Stomach smooth muscle (tissue), 2 donors: ENCODE results near the gene MYL5.

Experiments
- H3K27ac ChIP-seq: one replicate; pipeline ENCODE4 v1.7.0; 2013; ENCODE audit warnings: mild to moderate bottlenecking, low read length, inconsistent platforms
- H3K27me3 ChIP-seq, 2 donors: one replicate each; pipeline ENCODE4 v1.7.0; 2013; ENCODE audit warnings: low read length in 2 of 2; ENCODE audit not compliant: insufficient read depth in 2 of 2, control insufficient read depth in 1 of 2
- H3K36me3 ChIP-seq, 2 donors: one replicate each; pipeline ENCODE4 v1.7.0; 2013; ENCODE audit warnings: low read length in 2 of 2; ENCODE audit not compliant: control insufficient read depth in 2 of 2, insufficient read depth in 2 of 2
- H3K4me1 ChIP-seq: one replicate; pipeline ENCODE4 v1.7.0; 2013; ENCODE audit warnings: low read length; ENCODE audit not compliant: control insufficient read depth, insufficient read depth
- H3K4me3 ChIP-seq, 2 donors: one replicate each; pipeline ENCODE4 v1.7.0; 2013; ENCODE audit warnings: low read length in 2 of 2
- H3K9ac ChIP-seq, 2 donors: one replicate each; pipeline ENCODE4 v1.7.0; 2013; ENCODE audit warnings: low read length in 2 of 2, mild to moderate bottlenecking in 1 of 2
- H3K9me3 ChIP-seq, 2 donors: one replicate each; pipeline ENCODE4 v1.7.0; 2013; ENCODE audit warnings: low read length in 2 of 2; ENCODE audit not compliant: control insufficient read depth in 2 of 2
- donor health status: healthy.
- donor health status: Pancreatic carcinoma.

The MYL5 gene

DNA sequence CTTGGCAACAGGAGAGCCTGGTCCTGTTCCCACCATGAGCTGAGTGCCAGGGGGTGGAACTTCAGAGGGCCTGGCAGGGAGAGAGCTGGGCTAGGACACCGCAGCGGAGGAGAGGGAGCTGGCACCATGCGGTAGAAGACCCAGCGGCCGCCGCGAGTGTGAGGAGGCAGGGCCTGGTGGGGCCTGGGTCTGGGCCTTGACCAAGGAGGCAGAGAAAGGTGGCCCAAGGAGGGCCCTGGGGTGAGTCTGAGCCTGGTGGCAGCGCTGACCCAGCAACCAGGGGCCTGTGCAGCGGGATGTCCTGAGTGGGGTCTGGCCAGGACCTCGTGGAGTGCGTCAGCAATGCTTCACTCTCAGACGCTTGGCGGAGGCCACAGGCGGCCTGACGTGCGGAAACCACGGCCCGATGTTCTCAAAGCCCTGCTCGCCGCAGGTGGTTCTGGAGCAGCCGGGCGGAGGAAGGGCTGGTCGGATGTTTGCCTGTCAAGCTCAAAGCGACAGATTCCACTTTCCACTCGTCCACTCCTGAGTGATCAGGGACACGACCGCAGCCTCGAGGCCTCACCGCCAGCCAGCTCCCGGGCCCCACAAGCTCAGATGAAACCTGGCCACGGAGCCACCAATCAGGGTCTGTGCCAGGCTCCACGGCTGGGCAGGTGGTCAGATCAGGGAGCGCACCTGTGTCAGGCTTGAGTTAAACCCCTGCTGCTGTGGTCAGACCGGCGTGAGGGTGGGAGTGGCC lies 21.1 kb upstream of the MYL5 start:
- H3K9ac ChIP-seq = no peak overlapping the region
- no peaks in the 10 kb centered on the region for H3K9me3 ChIP-seq
- H3K4me3 ChIP-seq = no peak overlapping the region
- H3K36me3 ChIP-seq = no peaks in the 10 kb centered on the region
- peaks cover 21 to 28% of the 10 kb centered on the region in 2 donors for H3K27me3 ChIP-seq
- H3K4me1 ChIP-seq = no peaks in the 10 kb centered on the region
- H3K27ac ChIP-seq = no peak overlapping the region

DNA sequence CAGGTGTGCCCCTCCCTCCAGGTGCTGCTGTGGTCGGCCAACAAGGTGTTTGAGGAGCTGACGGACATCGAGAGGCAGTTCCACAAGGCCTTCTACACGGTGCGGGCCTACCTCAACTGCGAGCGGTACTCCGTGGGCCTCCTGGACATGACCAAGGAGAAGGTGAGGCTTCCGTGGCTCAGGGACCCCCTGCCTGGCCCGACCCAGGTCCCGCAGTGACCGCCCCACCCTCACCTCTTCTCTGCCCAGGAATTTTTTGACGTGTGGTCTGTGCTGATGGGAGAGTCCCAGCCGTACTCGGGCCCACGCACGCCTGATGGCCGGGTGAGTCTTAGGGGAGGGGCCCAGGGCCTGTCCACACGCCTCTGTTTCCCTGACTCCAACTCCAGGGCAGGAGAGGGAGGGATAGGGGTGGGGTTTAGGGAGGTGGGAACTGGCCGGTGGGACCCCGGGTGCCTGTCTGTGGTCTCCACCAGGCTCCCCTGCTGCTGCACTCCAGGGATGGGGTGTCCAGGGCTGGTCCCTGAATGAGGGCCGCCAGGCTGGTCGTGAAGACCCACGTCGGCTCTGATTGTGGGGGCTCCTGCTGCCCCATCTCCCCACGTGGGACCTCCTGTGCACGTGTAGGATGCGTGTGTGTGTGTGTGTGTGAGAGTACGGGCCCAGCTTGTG lies 20.4 kb upstream of the MYL5 start:
- no peaks in the 10 kb centered on the region for H3K9me3 ChIP-seq
- H3K36me3 ChIP-seq = no peaks in the 10 kb centered on the region
- peaks cover 16 to 23% of the 10 kb centered on the region in 2 donors for H3K27me3 ChIP-seq
- no peak overlapping the region for H3K4me3 ChIP-seq
- H3K9ac ChIP-seq = no peak overlapping the region
- H3K27ac ChIP-seq = no peak overlapping the region
- no peaks in the 10 kb centered on the region for H3K4me1 ChIP-seq

DNA sequence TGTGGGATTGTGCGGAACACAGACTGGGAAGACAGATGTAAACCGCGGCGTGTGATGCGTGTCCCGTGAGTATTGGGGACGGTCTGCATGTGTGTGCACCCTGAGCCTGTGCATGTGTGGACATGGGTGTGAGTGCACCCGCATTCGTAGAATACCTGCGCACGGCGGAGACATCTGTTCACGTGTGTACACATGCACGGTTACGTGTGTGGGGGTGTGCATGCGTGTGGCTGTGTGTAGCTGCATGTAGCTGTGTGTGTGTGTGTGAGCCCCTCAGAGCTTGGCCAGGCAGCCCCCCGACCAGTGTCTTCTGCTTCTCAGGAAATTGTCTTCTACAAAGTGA lies 19.9 kb upstream of the MYL5 start:
- Histone ChIP-seq H3K27me3 (peaks cover 13 to 20% of the 10 kb centered on the region in 2 donors), H3K9me3 (no peaks in the 10 kb centered on the region), H3K4me1 (no peaks in the 10 kb centered on the region), H3K4me3 (no peak overlapping the region), H3K27ac (no peak overlapping the region), H3K9ac (no peak overlapping the region), H3K36me3 (no peaks in the 10 kb centered on the region)

DNA sequence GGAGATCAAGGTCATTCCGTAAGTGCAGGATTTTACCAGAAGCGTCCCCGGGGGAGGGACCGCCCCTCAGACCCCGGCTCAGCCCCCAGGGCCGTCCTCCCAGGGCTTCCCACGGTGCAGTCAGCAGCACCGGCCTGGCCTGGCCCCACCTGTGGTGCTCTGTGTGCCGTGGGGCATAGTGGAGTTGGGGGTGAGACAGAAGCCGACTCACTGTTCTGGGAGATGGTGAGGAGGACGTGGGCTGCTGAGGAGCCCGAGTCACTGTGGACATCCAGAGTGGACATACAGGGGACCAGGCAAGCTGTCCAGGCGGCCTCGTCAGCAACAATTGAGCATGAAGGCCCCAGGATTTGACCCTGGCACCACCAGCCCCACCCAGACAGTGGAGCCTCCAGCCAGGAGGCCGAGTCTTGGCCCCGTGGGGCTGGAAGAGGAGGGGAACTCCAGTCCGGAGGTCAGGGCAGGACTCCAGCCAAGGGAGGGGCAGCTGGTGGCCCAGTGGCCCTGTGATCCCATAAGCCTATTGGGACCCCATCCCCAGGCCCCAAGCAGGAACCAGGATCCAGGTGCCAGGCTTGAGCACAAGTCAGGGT lies 19.4 kb upstream of the MYL5 start:
- H3K9ac ChIP-seq = no peak overlapping the region
- no peaks in the 10 kb centered on the region for H3K36me3 ChIP-seq
- H3K4me3 ChIP-seq = no peak overlapping the region
- H3K4me1 ChIP-seq = no peaks in the 10 kb centered on the region
- H3K27ac ChIP-seq = no peak overlapping the region
- H3K9me3 ChIP-seq = no peaks in the 10 kb centered on the region
- H3K27me3 ChIP-seq = peaks cover 8 to 18% of the 10 kb centered on the region in 2 donors

DNA sequence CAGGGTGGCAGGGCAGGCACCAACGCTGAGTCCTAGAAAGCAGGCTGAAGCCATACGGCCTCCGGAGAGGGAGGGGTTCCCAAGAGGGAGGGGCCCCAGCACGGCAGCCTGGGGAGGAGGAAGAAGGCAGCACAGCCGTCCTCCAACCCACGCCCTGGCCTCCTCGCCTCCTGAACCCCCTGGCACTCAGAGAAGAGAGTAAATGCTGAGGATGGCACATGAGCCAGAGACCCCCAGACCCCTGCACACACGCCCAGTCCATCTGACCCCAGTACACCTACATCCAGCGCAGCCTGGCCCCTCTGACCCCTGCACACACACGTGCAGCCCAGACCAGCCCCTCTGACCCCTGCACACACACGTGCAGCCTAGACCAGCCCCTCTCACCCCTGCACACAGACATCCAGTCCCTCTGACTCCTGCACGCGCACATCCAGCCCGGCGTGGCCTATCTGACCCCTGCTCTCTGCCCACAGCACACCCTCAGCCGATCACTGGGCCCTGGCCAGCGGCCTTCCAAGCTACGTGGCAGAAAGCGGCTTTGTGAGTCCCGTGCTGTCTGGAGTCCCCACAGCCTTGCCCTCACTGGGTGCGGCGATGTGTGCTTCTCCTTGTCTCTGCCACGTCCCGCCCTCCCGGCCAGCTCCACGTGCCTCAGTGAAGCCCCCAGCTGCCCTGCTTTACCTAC lies 18.7 kb upstream of the MYL5 start:
- no peak overlapping the region for H3K9ac ChIP-seq
- H3K27ac ChIP-seq = no peak overlapping the region
- H3K9me3 ChIP-seq = no peaks in the 10 kb centered on the region
- H3K4me1 ChIP-seq = no peaks in the 10 kb centered on the region
- H3K27me3 ChIP-seq = peaks cover 4 to 11% of the 10 kb centered on the region in 2 donors
- H3K4me3 ChIP-seq = no peak overlapping the region
- H3K36me3 ChIP-seq = no peaks in the 10 kb centered on the region

DNA sequence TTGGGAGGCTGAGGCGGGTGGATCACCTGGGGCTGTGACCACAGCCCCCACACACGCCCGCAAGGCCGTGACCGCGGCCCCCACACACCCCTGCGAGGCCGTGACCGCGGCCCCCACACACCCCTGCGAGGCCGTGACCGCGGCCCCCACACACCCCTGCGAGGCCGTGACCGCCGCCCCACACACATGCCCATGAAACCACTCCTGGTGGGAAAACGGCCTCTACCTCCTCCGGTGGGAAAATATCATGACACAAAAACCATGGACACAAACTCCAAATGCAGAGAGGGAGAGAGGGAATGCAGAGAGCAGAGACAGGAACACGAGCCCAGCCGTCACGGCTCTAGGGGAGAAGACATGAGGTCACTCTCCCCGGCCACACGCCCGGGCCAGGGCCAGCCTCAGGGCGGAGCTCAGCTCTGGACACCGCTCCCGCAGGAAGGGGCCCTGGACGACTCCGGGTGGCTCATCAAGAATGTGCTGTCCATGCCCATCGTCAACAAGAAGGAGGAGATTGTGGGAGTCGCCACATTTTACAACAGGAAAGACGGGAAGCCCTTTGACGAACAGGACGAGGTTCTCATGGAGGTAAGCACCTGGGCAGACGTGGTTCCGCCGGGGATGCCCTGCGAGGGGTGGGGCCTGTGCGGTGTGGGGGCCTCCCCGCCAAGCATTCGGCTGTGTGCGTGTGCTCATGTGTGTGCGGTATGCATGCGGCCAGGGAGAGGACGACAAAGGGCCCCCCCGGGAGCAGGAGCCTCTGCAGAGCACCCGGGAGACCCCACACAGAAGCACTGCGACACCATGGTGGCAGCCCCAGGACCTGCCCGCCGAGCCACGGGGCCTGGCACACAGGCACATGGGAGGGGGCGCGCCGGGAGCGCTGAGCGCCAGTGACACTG lies 17.7 kb upstream of the MYL5 start:
- H3K9ac ChIP-seq = no peak overlapping the region
- no peaks in the 10 kb centered on the region for H3K36me3 ChIP-seq
- peaks cover 0 to 8% of the 10 kb centered on the region in 2 donors for H3K27me3 ChIP-seq
- no peak overlapping the region for H3K27ac ChIP-seq
- no peak overlapping the region for H3K4me3 ChIP-seq
- no peaks in the 10 kb centered on the region for H3K4me1 ChIP-seq
- no peaks in the 10 kb centered on the region for H3K9me3 ChIP-seq

DNA sequence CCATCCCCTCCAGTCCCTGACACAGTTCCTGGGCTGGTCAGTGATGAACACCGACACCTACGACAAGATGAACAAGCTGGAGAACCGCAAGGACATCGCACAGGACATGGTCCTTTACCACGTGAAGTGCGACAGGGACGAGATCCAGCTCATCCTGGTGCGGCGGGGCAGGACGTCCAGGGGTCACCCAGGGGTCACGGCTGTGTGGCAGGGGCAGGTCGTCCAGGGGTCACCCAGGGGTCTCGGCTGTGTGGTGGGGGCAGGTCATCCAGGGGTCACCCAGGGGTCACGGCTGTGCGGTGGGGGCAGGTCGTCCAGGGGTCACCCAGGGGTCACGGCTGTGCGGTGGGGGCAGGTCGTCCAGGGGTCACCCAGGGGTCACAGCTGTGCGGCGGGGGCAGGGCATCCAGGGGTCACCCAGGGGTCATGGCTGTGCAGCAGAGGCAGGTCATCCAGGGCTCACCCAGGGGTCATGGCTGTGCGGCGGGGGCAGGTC lies 17.0 kb upstream of the MYL5 start:
- Histone ChIP-seq H3K4me1 (no peaks in the 10 kb centered on the region), H3K9ac (no peak overlapping the region), H3K36me3 (no peaks in the 10 kb centered on the region), H3K27ac (no peak overlapping the region), H3K4me3 (no peak overlapping the region), H3K9me3 (no peaks in the 10 kb centered on the region), H3K27me3 (peaks cover 0 to 7% of the 10 kb centered on the region in 2 donors)

DNA sequence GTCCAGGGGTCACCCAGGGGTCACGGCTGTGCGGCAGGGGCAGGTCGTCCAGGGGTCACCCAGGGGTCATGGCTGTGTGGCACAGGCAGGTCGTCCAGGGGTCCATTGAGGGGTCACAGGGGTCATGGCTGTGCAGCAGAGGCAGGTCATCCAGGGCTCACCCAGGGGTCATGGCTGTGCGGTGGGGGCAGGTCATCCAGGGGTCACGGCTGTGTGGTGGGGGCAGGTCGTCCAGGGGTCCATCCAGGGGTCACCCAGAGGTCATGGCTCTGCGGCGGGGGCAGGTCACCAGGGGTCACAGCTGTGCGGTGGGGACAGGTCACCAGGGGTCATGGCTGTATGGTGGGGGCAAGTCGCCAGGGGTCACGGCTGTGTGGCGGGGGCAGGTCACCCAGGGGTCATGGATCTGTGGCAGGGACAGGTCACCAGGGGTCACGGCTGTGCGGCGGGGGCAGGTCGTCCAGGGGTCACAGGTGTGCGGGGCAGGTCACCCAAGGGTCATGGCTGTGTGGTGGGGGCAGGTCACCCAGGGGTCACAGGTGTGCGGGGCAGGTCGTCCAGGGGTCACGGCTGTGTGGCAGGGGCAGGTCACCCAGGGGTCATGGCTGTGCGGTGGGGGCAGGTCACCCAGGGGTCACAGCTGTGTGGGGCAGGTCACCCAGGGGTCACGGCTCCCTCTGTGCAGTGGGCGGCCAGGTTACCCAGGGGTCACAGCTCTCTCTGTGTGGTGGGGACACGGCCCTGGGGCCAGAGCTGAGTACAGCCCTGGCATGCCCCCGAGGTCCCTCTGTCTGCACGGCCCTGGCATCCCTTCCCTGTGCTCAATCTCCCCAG lies 16.3 kb upstream of the MYL5 start:
- Histone ChIP-seq H3K4me3 (no peak overlapping the region), H3K9ac (no peak overlapping the region), H3K27me3 (peaks cover 0 to 7% of the 10 kb centered on the region in 2 donors), H3K36me3 (no peaks in the 10 kb centered on the region), H3K9me3 (no peaks in the 10 kb centered on the region), H3K27ac (no peak overlapping the region), H3K4me1 (no peaks in the 10 kb centered on the region)

DNA sequence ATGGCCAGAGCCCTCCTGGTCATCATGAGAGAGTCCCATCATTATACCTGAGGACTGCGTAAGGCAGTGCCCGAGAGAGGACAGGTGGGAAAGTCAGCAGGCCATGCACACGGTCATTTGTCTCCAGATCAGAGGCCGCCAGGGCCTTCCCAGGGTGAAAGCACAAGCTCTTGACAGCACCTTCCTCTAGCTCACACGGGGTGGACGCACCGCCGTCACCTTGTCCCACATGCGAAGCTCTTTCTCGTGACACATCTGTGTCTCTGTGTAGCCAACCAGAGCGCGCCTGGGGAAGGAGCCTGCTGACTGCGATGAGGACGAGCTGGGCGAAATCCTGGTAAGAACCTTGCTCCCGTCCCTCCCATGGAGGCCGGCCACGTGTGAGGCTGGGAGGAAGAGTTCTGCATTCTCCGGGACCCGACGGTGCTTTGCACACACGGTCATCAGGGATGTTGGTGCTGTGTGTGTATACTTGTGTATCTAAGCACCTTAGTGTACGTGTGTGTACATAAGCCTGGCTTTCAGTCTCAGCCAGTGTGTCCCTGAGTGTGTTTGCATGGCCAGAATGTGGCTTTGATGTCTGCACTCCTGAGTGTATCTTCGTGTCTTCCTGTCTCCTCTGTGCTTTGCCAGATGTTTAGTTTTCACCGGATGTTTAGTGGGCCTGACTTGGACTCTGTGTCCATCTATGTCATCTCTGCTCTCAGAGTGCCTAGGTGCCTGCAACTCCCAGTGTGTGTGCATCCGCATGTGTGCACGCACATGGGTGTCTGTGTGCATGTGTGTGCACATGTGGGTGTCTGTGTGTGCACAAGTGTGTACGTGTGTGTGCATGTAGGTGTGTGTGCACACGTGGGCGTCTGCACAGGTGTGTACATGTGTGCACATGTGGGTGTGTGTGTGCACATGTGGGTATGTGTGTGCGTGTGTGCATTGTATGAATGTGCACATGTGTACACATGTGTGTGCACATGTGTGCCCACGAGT lies 15.4 kb upstream of the MYL5 start:
- no peak overlapping the region for H3K27ac ChIP-seq
- H3K9me3 ChIP-seq = no peaks in the 10 kb centered on the region
- no peaks in the 10 kb centered on the region for H3K36me3 ChIP-seq

More for the DNA sequence above, 15.4 kb upstream of the MYL5 start:
- Histone ChIP-seq H3K4me1 (peaks cover 7% of the 10 kb centered on the region), H3K9ac (no peak overlapping the region), H3K27me3 (peaks cover 0 to 7% of the 10 kb centered on the region in 2 donors), H3K4me3 (no peak overlapping the region)
